GM20000 (cell line): ENCODE data around the gene PDE1C.

ENCODE experiments used
- DNase-seq: peaks from one replicate; pipeline ENCODE4 v3.0.0; 2012; ENCODE audit warnings: low spot score
- CTCF ChIP-seq: IDR thresholded peaks from 2 replicates; pipeline ENCODE4 v1.5.1; 2012; ENCODE audit warnings: mild to moderate bottlenecking, control low read depth; ENCODE audit errors: extremely low read depth, missing control alignments

The PDE1C gene

DNA sequence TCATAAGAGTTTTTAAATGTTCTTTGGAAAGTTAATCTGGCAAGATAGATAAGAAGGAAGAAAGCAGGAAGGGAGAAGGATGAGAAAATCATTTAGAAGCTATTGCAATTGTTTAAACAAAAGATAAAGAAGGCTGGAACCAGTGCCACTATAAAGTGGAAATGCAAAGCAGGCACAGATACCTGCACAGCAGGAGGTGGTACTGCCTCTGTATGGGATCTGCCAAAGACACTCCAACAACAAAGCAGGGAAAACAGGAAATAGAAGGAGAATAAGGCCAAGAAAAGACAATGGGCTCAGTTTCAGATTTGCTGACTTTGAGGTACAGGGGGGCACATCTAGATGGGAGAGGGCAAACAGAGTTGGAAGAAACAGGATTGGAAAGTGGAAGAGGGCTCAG lies 244.6 kb downstream of the PDE1C start:
- no peak for TF ChIP-seq CTCF
- DNase-seq = no peak

- TF ChIP-seq CTCF = no peak
- no peak for DNase-seq
Measured at GRCh38 chr7:31819031-31819430, 251.2 kb downstream of the PDE1C start.

GRCh38 chr7:31816810-31817209 lies 253.4 kb downstream of the PDE1C start:
- no peak for DNase-seq
- no peak for TF ChIP-seq CTCF

GRCh38 chr7:31815796-31816195 lies 254.4 kb downstream of the PDE1C start:
- no peak for DNase-seq
- no peak for TF ChIP-seq CTCF

DNA sequence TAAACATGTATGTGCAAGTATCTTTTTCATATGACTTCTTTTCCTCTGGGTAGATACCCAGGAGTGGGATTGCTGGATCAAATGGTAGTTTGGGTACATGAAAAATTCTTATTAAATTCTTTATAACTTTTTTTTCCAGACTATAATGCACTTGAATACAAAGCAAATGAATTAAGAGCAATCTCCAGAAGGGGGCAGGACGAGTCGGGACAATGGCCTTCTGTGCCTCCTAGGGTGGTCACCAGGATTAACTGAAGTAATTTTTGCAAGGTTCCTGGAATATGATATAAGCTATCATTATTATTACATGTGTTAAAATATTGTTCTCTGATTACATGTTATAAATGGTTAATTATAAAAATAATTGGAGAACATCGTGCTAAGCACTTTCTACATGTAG lies 256.0 kb downstream of the PDE1C start:
- TF ChIP-seq CTCF = no peak
- no peak for DNase-seq

DNA sequence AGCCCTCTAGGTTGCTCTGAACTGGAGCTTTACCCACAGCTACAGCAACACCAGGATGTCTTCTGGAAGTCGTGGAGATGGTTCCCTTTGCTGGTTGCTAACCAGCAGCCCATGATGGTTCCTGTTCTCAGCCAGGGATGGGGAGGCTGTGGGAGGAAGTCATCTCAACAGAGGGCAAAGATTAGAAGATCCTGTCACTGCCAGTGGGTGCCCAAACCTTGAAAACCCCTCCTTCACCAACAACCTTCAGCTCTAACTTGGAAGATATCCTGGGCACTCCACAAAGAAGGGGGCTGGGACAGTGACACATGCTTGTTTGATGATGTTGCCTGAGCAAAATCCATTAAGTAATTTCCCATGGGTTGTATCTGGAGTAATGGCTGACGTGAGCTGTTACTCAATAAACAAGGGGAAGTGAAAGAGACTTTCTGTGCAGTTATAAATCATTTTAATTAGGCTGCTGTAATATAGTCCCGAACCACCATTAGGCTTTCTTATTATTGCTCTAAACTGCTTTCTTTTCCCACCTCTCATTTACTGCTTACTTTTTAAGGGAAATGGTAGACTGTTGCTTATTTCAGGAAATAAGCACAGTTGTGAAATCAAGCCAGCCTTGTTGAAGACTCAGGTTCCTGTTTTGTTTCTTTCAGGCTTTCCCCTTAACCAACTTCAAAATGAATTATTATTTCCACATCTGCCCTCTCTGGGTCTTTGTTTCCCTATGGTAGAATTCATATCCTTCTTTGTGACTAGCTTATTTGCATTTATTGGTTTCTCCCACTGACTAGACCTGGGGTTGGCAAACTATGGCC lies 258.4 kb downstream of the PDE1C start:
- DNase-seq = peak; percentile 10
- TF ChIP-seq CTCF = no peak

GRCh38 chr7:31805209-31805818 lies 264.9 kb downstream of the PDE1C start:
- TF ChIP-seq CTCF = no peak
- no peak for DNase-seq
